Liver (tissue), 3 donors: ENCODE data around the gene KLK2.

Experiments used
- CTCF ChIP-seq: fragments of 150-350 bp; IDR thresholded peaks from 2 replicates; pipeline ENCODE4 v1.5.1; 2017; ENCODE audit warnings: improper control_type of control experiment, low read depth, low read length; ENCODE audit not compliant: missing input control
- EGR1 ChIP-seq, 2 donors: IDR thresholded peaks; 2 replicates each; pipeline ENCODE4 v1.6.1; 2016 to 2018; ENCODE audit warnings: antibody characterized with exemption in 2 of 2, low read depth in 2 of 2
- FOXA1 ChIP-seq: IDR thresholded peaks from 2 replicates; pipeline ENCODE4 v1.6.1; 2016; ENCODE audit warnings: antibody characterized with exemption
- GABPA ChIP-seq, 2 donors: IDR thresholded peaks in 1 of 2; conservative IDR thresholded peaks in 1 of 2; 2 replicates each; pipeline ENCODE4 v1.6.1; 2016; ENCODE audit warnings: antibody characterized with exemption in 2 of 2, mild to moderate bottlenecking in 1 of 2, moderate library complexity in 1 of 2
- JUND ChIP-seq, 2 donors: IDR thresholded peaks; 2 replicates each; pipeline ENCODE4 v1.6.1; 2016; ENCODE audit warnings: antibody characterized with exemption in 2 of 2
- MAX ChIP-seq: IDR thresholded peaks from 2 replicates; pipeline ENCODE4 v1.6.1; 2016; ENCODE audit warnings: antibody characterized with exemption
- RAD21 ChIP-seq, 2 donors: IDR thresholded peaks; 2 replicates each; pipeline ENCODE4 v1.6.1; 2016; ENCODE audit warnings: antibody characterized with exemption in 2 of 2, mild to moderate bottlenecking in 2 of 2
- REST ChIP-seq: IDR thresholded peaks from 2 replicates; pipeline ENCODE4 v1.6.1; 2016; ENCODE audit warnings: antibody characterized with exemption, mild to moderate bottlenecking
- RXRA ChIP-seq, 2 donors: IDR thresholded peaks; 2 replicates each; pipeline ENCODE4 v1.6.1; 2017 to 2018; ENCODE audit warnings: antibody characterized with exemption in 2 of 2, mild to moderate bottlenecking in 1 of 2
- SP1 ChIP-seq: IDR thresholded peaks from 2 replicates; pipeline ENCODE4 v1.6.1; 2018; ENCODE audit warnings: antibody characterized with exemption, mild to moderate bottlenecking
- TAF1 ChIP-seq: conservative IDR thresholded peaks from 2 replicates; pipeline ENCODE4 v1.6.1; 2016; ENCODE audit warnings: antibody characterized with exemption, mild to moderate bottlenecking
- YY1 ChIP-seq: IDR thresholded peaks from 2 replicates; pipeline ENCODE4 v1.6.1; 2016; ENCODE audit warnings: antibody characterized with exemption, mild to moderate bottlenecking
- ZBTB33 ChIP-seq: IDR thresholded peaks from 2 replicates; pipeline ENCODE4 v1.6.1; 2016; ENCODE audit warnings: antibody characterized with exemption
- donor health status: healthy.
- donor health status: healthy.

- TF ChIP-seq CTCF (no peak), EGR1 (IDR thresholded peaks at IDR 0.05; ENCODE audit: low read depth in 2 of 2) (no peak), YY1 (no peak), RAD21 (IDR thresholded peaks at IDR 0.05) (no peak), TAF1 (no peak), GABPA (IDR thresholded peaks at IDR 0.05 in 1 of 2, conservative IDR thresholded peaks at IDR 0.05 in 1 of 2) (no peak), FOXA1 (no peak), MAX (no peak), JUND (IDR thresholded peaks at IDR 0.05) (no peak), REST (no peak), SP1 (no peak), ZBTB33 (no peak), RXRA (IDR thresholded peaks at IDR 0.05) (no peak)
Measured at GRCh38 chr19:50909240-50910070, 36.2 kb downstream of the KLK2 start.
